Fibroblast of pulmonary artery (primary cell): ENCODE measurements around the gene CAMK2B.

Experiments used
- DNase-seq: peaks from one replicate; pipeline ENCODE4 v3.0.0-alpha.2; 2010; ENCODE audit warnings: low read depth
- H3K4me3 ChIP-seq: replicated peaks from 2 replicates; pipeline ENCODE4 v1.5.1; 2011; ENCODE audit warnings: low read depth, mild to moderate bottlenecking, control low read depth, low read length, moderate library complexity
- CTCF ChIP-seq: IDR thresholded peaks from 2 replicates; pipeline ENCODE4 v1.5.1; 2011; ENCODE audit warnings: mild to moderate bottlenecking, control low read depth, low read length, inconsistent platforms; ENCODE audit errors: missing control alignments

The CAMK2B gene

DNA sequence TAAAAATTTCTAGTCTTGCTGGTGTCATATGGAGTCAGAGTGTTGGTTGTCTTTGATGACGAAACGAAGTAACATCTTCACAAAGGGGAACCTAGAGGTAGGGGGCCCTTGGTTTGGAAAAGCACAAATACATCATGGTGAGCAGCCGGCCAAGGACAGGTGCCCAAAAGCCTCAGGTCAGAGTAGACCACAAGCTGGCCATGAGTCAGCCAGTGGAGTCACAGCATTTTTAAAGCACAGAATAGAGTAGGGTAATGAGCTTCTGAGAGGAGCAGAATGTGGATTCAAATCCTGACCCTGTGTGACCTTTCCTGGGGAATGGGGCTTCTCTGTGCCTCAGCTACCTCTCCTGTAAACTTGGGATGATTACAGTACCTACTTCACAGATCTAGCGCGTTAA is 5.3 kb downstream of the CAMK2B start:
- no peak overlapping the region for H3K4me3 ChIP-seq
- DNase-seq: no peak
- no peak for TF ChIP-seq CTCF

GRCh38 chr7:44318332-44318731 is 7.1 kb downstream of the CAMK2B start:
- no peak overlapping the region for H3K4me3 ChIP-seq
- no peak for DNase-seq
- no peak for TF ChIP-seq CTCF

DNA sequence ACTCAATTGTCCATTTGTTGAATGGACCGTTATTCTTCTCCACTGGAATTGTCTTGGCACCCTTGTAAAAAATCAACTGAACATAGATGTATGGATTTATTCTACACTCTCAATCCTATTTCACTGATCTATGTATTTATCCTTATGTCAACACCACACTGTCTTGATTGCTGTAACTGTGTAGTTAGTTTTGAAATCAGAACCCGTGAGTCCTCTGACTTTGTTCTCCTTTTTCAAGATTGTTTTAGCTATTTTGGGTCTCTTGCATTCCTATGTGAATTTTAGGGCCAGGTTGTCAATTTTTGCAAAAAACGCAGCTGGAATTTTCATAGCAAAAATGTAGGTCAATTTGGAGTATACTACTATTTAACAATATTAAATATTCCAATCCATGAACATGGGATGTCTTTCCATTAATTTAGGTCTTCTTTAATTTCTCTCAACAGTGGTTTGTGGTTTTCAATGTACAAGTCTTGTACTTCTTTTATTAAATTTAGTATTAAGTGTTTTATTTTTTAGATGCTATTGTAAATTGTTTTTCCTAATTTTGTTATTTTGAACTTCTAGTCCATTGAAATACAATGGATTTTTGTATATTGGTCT is 10.0 kb downstream of the CAMK2B start:
- H3K4me3 ChIP-seq: no peak overlapping the region
- no peak for TF ChIP-seq CTCF
- DNase-seq: no peak

DNA sequence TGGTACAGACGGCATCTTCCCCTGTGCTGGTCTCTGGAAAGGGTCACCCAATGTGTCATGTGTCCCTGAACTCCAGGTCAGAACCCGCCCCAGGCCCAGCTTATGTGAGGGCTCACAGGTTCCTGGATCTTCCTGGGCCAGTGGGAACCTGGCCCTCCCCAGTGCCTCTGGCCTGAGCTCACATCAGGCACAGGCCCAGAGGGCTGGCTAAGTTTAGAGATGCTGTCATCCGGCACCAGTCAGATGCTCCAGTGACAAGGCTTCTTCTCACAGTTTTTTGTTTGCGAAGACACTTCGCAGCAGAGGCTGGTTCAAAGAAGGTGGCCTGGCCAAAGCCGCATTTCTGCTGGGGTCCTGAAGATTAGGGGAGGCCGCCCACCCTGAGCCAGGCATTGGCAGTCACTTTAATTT is 11.8 kb downstream of the CAMK2B start:
- DNase-seq: no peak
- TF ChIP-seq CTCF: no peak

DNA sequence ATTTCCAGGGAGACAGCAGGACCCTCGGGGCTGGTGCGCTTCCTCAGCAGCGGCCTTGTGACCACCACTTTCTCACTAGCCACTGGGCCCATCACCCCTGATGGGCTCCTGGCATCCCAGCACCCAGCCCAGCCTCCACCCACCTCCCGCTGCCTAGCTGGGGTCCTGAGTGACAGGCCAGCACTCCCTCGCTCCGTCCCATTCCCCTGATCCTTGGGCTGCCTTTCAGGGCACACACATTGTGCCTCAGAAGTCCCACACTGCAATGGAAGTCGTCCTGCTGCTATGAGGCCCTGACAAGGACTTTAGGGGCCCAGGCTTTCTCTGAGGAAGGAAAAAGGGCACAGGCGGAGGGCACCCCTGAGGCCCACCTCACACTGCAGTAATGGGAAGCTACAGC is 12.4 kb downstream of the CAMK2B start:
- TF ChIP-seq CTCF: no peak
- DNase-seq: no peak
- no peak overlapping the region for H3K4me3 ChIP-seq

More for the DNA sequence above, 11.8 kb downstream of the CAMK2B start:
- H3K4me3 ChIP-seq: no peak overlapping the region

GRCh38 chr7:44311561-44312495 is 13.6 kb downstream of the CAMK2B start:
- DNase-seq: no peak
- no peak overlapping the region for H3K4me3 ChIP-seq
- no peak for TF ChIP-seq CTCF
